AG04449 (cell line): ENCODE results near the gene MAP7D1.

Experiments
- CTCF ChIA-PET: fragments of 350-600 bp; formaldehyde crosslinking; extraction: SDS; loops from one replicate; lab custom pipeline; 2021; ENCODE audit warnings: antibody characterized with exemption; lab: Yijun Ruan, JAX
- POLR2A ChIA-PET: fragments of 400-600, 350-600 bp; formaldehyde crosslinking; extraction: SDS; loops from one replicate; lab custom pipeline; 2020; ENCODE audit warnings: antibody characterized with exemption, inconsistent platforms; lab: Yijun Ruan, JAX
- DNase-seq: peaks from one replicate; pipeline ENCODE4 v3.0.0-alpha.2; 2010; ENCODE audit warnings: low read depth, low spot score
- H3K4me3 ChIP-seq: 2 replicates; pipeline ENCODE4 v1.5.1; 2011; ENCODE audit warnings: low read depth, mild to moderate bottlenecking, control low read depth, low read length
- CTCF ChIP-seq: IDR thresholded peaks from one replicate; pipeline ENCODE4 v1.5.1; 2011; ENCODE audit warnings: mild to moderate bottlenecking, moderate library complexity, low read length, control low read depth, inconsistent platforms; ENCODE audit not compliant: insufficient read depth; ENCODE audit errors: missing control alignments

The MAP7D1 gene

GRCh38 chr1:36176106-36176949 lies 20.4 kb downstream of the MAP7D1 start:
- CTCF ChIA-PET = interaction anchor here (0.6 to 7.8 kb wide), 2 partner anchors 12 to 27 kb away, joined by 3 to 54 read pairs; partner anchors contain the start of gene TRAPPC3
- DNase-seq = no peak
- H3K4me3 ChIP-seq = no peak overlapping the region
- POLR2A ChIA-PET = no interaction called here
- no peak for TF ChIP-seq CTCF

- H3K4me3 ChIP-seq = no peak overlapping the region
- ChIA-PET POLR2A (no interaction called here), CTCF (interaction anchor here (3.4 kb wide), 1 partner anchor 10 kb away, joined by 16 read pairs; no protein-coding TSS in a partner anchor)
- no peak for DNase-seq
- no peak for TF ChIP-seq CTCF
Measured at GRCh38 chr1:36177589-36178431, 21.9 kb downstream of the MAP7D1 start.

GRCh38 chr1:36178471-36179219 lies 22.7 kb downstream of the MAP7D1 start:
- TF ChIP-seq CTCF = no peak
- no peak for DNase-seq
- ChIA-PET CTCF (interaction anchor here (3.4 kb wide), 1 partner anchor 9 kb away, joined by 16 read pairs; no protein-coding TSS in a partner anchor), POLR2A (no interaction called here)
- H3K4me3 ChIP-seq = no peak overlapping the region

- DNase-seq = no peak
- H3K4me3 ChIP-seq = no peak overlapping the region
- ChIA-PET CTCF (interaction anchor here (1.4 to 3.4 kb wide), 2 partner anchors 9 to 29 kb away, joined by 5 to 16 read pairs; partner anchors contain the start of gene TRAPPC3), POLR2A (no interaction called here)
- TF ChIP-seq CTCF = no peak
Measured at GRCh38 chr1:36179220-36179600, 23.2 kb downstream of the MAP7D1 start.

DNA sequence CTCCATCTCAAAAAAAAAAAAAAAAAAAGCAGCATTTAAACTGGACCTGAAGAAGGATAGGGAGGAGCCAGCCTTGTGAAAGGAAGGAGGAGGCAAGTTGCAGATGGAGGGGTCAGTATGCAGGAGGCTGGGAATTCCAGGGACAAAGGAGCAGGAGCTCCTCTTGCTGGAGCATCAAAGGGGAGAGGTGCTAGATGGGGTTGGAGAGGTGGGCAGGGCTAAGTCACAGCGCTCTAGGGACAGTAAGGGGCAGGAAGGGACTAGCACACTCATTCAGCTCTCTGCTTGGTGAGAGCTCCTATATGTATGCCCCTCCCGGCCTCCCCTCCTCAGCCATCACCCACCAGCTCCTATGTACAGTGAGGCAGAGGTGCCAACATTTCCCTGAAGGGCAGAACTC lies 26.8 kb downstream of the MAP7D1 start:
- CTCF ChIA-PET = interaction anchor here (1.0 to 2.4 kb wide), 6 partner anchors 22 to 105 kb away, joined by 3 to 8 read pairs (median 4); partner anchors contain the start of genes THRAP3 and TRAPPC3
- H3K4me3 ChIP-seq = no peak overlapping the region
- TF ChIP-seq CTCF = no peak
- DNase-seq = no peak
- POLR2A ChIA-PET = interaction anchor here (1.3 kb wide), 1 partner anchor 33 kb away, joined by 5 read pairs; the partner anchor contains the start of gene TRAPPC3
